HepG2 (cell line): ENCODE results near the gene LRRC8D. TPM values are rescaled to one million over a fixed set of nuclear protein-coding genes. Genes with fewer than 3 reads are reported as not detected.
A peak's percentile ranks its signal among the peaks of the same experiment; 100 is the strongest.

Experiments
- BCL6 ChIP-seq: IDR thresholded peaks from 2 replicates; pipeline ENCODE4 v1.6.1; 2016; ENCODE audit warnings: missing genetic modification reagents, missing compliant biosample characterization
- CCDC6 ChIP-seq: sonication (generic); formaldehyde crosslinking; IDR thresholded peaks from 2 replicates; pipeline ENCODE4 v1.8.1; 2022; ENCODE audit warnings: mild to moderate bottlenecking, missing genetic modification reagents, moderate library complexity
- CHCHD3 ChIP-seq: sonication (generic); formaldehyde crosslinking; IDR thresholded peaks from 2 replicates; pipeline ENCODE4 v1.8.0; 2022; ENCODE audit warnings: mild to moderate bottlenecking, missing genetic modification reagents, moderate library complexity
- FIP1L1 ChIP-seq: fragments of 200-400 bp; formaldehyde crosslinking; IDR thresholded peaks from 2 replicates; pipeline ENCODE4 v1.6.1; 2018; ENCODE audit warnings: low read depth, mild to moderate bottlenecking, low read length, moderate library complexity, borderline replicate concordance; ENCODE audit not compliant: insufficient read depth
- HNF4A ChIP-seq: sonication (generic); formaldehyde crosslinking; IDR thresholded peaks from 2 replicates; pipeline ENCODE4 v1.4.0; 2020; ENCODE audit warnings: missing genetic modification reagents
- KLF6 ChIP-seq: IDR thresholded peaks from 2 replicates; pipeline ENCODE4 v1.8.0; 2016; ENCODE audit warnings: missing biosample characterization, missing genetic modification reagents
- POLR2AphosphoS2 ChIP-seq: IDR thresholded peaks from 2 replicates; pipeline ENCODE4 v1.6.1; 2011; ENCODE audit warnings: low read depth, low read length, improper control_type of control experiment
- RBM39 ChIP-seq: fragments of 200-400 bp; formaldehyde crosslinking; IDR thresholded peaks from one replicate; pipeline ENCODE4 v1.6.1; 2018; ENCODE audit warnings: antibody characterized with exemption, mild to moderate bottlenecking, low read depth, low read length; ENCODE audit not compliant: poor library complexity, severe bottlenecking
- SP140L ChIP-seq: sonication (generic); formaldehyde crosslinking; IDR thresholded peaks from 2 replicates; pipeline ENCODE4 v1.4.0; 2020; ENCODE audit warnings: missing genetic modification reagents, borderline replicate concordance
- SP2 ChIP-seq: sonication (generic); formaldehyde crosslinking; IDR thresholded peaks from 2 replicates; pipeline ENCODE4 v1.5.1; 2020; ENCODE audit warnings: mild to moderate bottlenecking, missing genetic modification reagents
- TCF7L2 ChIP-seq: IDR thresholded peaks from 2 replicates; pipeline ENCODE4 v1.6.1; 2011; ENCODE audit warnings: mild to moderate bottlenecking, low read depth, low read length, moderate library complexity
- ZFP82 ChIP-seq: sonication (generic); formaldehyde crosslinking; IDR thresholded peaks from 2 replicates; pipeline ENCODE4 v1.5.1; 2020; ENCODE audit warnings: mild to moderate bottlenecking, missing genetic modification reagents, borderline replicate concordance
- ZMYM4 ChIP-seq: sonication (generic); formaldehyde crosslinking; IDR thresholded peaks from 2 replicates; pipeline ENCODE4 v1.8.1; 2023; ENCODE audit warnings: mild to moderate bottlenecking, missing genetic modification reagents
- ZNF205 ChIP-seq: IDR thresholded peaks from 2 replicates; pipeline ENCODE4 v1.6.1; 2018; ENCODE audit warnings: missing biosample characterization, missing genetic modification reagents
- ZNF317 ChIP-seq: sonication (generic); formaldehyde crosslinking; IDR thresholded peaks from 2 replicates; pipeline ENCODE4 v1.5.0; 2020; ENCODE audit warnings: mild to moderate bottlenecking, missing genetic modification reagents
- ZNF589 ChIP-seq: sonication (generic); formaldehyde crosslinking; conservative IDR thresholded peaks from 2 replicates; pipeline ENCODE4 v1.8.0; 2022; ENCODE audit warnings: mild to moderate bottlenecking, moderate library complexity, missing genetic modification reagents
- ZNF772 ChIP-seq: sonication (generic); formaldehyde crosslinking; IDR thresholded peaks from 2 replicates; pipeline ENCODE4 v1.5.0; 2020; ENCODE audit warnings: mild to moderate bottlenecking, missing genetic modification reagents
- polyA plus RNA-seq, 8 experiments: library from polyadenylated mRNA; depleted of rRNA in 3 of 8; stranded (reverse) in 7 of 8; unstranded in 1 of 8; fragments of >200 nt; fragmentation: Illumina TruSeq in 4 of 8; extraction: Trizol in 4 of 8; gene quantifications; 2 replicates each; pipeline versions ENCODE4 v1.2.1 to v1.2.3, GENCODE V29; 2011 to 2016; ENCODE audit warnings: low read depth in 4 of 8, missing spikeins in 1 of 8, mixed read lengths in 1 of 8; ENCODE audit not compliant: insufficient read depth in 1 of 8
- total RNA-seq, 5 experiments: library from RNA; depleted of rRNA; stranded (reverse); fragments of >200 nt; fragmentation: Illumina TruSeq; extraction: Trizol; gene quantifications; 2 replicates each; pipeline ENCODE4 v1.2.3, GENCODE V29; 2016; ENCODE audit warnings: low read depth in 1 of 5
- TF ChIP-seq, protein P1 (sequence below): sonication (generic); formaldehyde crosslinking; IDR thresholded peaks from 2 replicates; pipeline ENCODE4 v1.4.0; 2020; ENCODE audit warnings: missing genetic modification reagents, mild to moderate bottlenecking, borderline replicate concordance
- TF ChIP-seq, protein P2 (sequence below): sonication (generic); formaldehyde crosslinking; IDR thresholded peaks from 2 replicates; pipeline ENCODE4 v1.4.0; 2020; ENCODE audit warnings: missing genetic modification reagents
- TF ChIP-seq, protein P3 (sequence below): sonication (generic); formaldehyde crosslinking; IDR thresholded peaks from 2 replicates; pipeline ENCODE4 v1.4.0; 2020; ENCODE audit warnings: missing genetic modification reagents, mild to moderate bottlenecking, borderline replicate concordance
- TF ChIP-seq, protein P4 (sequence below): IDR thresholded peaks from 2 replicates; pipeline ENCODE4 v1.6.1; 2018; ENCODE audit warnings: missing genetic modification reagents, mild to moderate bottlenecking, missing compliant biosample characterization
- TF ChIP-seq, protein P5 (sequence below): sonication (generic); formaldehyde crosslinking; IDR thresholded peaks from 2 replicates; pipeline ENCODE4 v1.8.0; 2022; ENCODE audit warnings: missing genetic modification reagents, mild to moderate bottlenecking, moderate library complexity, borderline replicate concordance

Gene LRRC8D
- total and polyA plus RNA-seq, 2 of the 13 experiments (the other 11 are each of a cell fraction or from before 2014, with no cell fraction given): 29.9 to 45.5 TPM

DNA sequence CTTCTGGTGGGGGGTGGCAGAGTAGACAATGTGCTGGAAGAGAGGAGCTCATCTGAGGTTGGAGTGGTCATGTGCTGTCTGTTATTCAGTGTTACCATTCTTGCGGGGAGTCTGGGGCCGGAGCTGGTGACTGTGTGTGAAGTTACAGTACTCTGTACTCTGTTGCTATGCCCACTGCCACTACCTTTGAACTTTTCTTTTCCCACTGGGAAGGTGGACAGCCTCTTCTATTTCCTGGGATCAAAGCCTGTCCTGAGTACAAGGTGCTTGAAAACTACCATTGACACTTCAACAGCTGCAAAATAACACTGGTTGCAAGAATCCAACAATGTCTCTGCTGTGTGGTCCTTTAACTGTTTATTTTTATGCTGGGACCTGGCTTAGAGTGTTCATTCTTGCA is 107.7 kb downstream of the LRRC8D start (continued):
- TF ChIP-seq, protein P1, sequence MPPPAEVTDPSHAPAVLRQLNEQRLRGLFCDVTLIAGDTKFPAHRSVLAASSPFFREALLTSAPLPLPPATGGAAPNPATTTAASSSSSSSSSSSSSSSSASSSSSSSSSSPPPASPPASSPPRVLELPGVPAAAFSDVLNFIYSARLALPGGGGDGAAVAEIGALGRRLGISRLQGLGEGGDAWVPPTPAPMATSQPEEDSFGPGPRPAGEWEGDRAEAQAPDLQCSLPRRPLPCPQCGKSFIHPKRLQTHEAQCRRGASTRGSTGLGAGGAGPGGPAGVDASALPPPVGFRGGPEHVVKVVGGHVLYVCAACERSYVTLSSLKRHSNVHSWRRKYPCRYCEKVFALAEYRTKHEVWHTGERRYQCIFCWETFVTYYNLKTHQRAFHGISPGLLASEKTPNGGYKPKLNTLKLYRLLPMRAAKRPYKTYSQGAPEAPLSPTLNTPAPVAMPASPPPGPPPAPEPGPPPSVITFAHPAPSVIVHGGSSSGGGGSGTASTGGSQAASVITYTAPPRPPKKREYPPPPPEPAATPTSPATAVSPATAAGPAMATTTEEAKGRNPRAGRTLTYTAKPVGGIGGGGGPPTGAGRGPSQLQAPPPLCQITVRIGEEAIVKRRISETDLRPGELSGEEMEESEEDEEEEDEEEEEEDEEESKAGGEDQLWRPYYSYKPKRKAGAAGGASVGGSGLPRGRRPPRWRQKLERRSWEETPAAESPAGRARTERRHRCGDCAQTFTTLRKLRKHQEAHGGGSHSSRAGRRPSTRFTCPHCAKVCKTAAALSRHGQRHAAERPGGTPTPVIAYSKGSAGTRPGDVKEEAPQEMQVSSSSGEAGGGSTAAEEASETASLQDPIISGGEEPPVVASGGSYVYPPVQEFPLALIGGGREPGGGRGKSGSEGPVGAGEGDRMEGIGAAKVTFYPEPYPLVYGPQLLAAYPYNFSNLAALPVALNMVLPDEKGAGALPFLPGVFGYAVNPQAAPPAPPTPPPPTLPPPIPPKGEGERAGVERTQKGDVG (CRISPR knock-in tag): no peak
- TF ChIP-seq, protein P2, sequence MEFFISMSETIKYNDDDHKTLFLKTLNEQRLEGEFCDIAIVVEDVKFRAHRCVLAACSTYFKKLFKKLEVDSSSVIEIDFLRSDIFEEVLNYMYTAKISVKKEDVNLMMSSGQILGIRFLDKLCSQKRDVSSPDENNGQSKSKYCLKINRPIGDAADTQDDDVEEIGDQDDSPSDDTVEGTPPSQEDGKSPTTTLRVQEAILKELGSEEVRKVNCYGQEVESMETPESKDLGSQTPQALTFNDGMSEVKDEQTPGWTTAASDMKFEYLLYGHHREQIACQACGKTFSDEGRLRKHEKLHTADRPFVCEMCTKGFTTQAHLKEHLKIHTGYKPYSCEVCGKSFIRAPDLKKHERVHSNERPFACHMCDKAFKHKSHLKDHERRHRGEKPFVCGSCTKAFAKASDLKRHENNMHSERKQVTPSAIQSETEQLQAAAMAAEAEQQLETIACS (CRISPR knock-in tag): no peak
- TF ChIP-seq ZNF772 (CRISPR knock-in tag) (0 out of 2 replicates have a peak, but pooled peaks have one; percentile 36), POLR2AphosphoS2 (no peak), SP2 (CRISPR knock-in tag) (no peak), ZFP82 (no peak), ZNF205 (no peak), ZMYM4 (CRISPR knock-in tag) (peak; percentile 71; the same call in 1 of the 2 replicates), SP140L (CRISPR knock-in tag) (no peak), HNF4A (CRISPR knock-in tag) (peak; percentile 86), FIP1L1 (no peak), RBM39 (no peak), TCF7L2 (peak; percentile 51; the same call in 1 of the 2 replicates), CHCHD3 (CRISPR knock-in tag) (no peak), ZNF317 (CRISPR knock-in tag) (0 out of 2 replicates have a peak, but pooled peaks have one; percentile 28), ZNF589 (CRISPR knock-in tag) (no peak), CCDC6 (no peak), KLF6 (no peak), BCL6 (CRISPR knock-in tag) (0 out of 2 replicates have a peak, but pooled peaks have one; percentile 26)
- TF ChIP-seq, protein P3, sequence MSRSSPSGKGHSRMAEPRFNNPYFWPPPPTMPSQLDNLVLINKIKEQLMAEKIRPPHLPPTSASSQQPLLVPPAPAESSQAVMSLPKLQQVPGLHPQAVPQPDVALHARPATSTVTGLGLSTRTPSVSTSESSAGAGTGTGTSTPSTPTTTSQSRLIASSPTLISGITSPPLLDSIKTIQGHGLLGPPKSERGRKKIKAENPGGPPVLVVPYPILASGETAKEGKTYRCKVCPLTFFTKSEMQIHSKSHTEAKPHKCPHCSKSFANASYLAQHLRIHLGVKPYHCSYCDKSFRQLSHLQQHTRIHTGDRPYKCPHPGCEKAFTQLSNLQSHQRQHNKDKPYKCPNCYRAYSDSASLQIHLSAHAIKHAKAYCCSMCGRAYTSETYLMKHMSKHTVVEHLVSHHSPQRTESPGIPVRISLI (CRISPR knock-in tag): no peak; the same call in 1 of the 2 replicates
- TF ChIP-seq, protein P4, sequence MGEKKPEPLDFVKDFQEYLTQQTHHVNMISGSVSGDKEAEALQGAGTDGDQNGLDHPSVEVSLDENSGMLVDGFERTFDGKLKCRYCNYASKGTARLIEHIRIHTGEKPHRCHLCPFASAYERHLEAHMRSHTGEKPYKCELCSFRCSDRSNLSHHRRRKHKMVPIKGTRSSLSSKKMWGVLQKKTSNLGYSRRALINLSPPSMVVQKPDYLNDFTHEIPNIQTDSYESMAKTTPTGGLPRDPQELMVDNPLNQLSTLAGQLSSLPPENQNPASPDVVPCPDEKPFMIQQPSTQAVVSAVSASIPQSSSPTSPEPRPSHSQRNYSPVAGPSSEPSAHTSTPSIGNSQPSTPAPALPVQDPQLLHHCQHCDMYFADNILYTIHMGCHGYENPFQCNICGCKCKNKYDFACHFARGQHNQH (CRISPR knock-in tag): peak; percentile 99
- TF ChIP-seq, protein P5, sequence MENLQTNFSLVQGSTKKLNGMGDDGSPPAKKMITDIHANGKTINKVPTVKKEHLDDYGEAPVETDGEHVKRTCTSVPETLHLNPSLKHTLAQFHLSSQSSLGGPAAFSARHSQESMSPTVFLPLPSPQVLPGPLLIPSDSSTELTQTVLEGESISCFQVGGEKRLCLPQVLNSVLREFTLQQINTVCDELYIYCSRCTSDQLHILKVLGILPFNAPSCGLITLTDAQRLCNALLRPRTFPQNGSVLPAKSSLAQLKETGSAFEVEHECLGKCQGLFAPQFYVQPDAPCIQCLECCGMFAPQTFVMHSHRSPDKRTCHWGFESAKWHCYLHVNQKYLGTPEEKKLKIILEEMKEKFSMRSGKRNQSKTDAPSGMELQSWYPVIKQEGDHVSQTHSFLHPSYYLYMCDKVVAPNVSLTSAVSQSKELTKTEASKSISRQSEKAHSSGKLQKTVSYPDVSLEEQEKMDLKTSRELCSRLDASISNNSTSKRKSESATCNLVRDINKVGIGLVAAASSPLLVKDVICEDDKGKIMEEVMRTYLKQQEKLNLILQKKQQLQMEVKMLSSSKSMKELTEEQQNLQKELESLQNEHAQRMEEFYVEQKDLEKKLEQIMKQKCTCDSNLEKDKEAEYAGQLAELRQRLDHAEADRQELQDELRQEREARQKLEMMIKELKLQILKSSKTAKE (CRISPR knock-in tag): peak; percentile 45; the same call in 1 of the 2 replicates
